ENCODE data around the gene TMEM218.

- no peak for TF ChIP-seq CTCF (conservative IDR thresholded peaks at IDR 0.05)
- no peak for TF ChIP-seq EZH2 (IDR thresholded peaks at IDR 0.05; ENCODE audit: low read depth)
Measured at GRCh38 chr11:125102510-125102909, 8.9 kb downstream of the TMEM218 start.

Data from PC-9 (cell line).